Activated CD4-positive, alpha-beta T cell treated with anti-CD3 and anti-CD28 coated beads, Interleukin-2, amount 10 ng/mL, durations not matched to agents 24 days and 14 days (primary cell): ENCODE results near the gene SPOPL. TPM values are rescaled to one million over a fixed set of nuclear protein-coding genes. Genes with fewer than 3 reads are reported as not detected.

ENCODE experiments used
- DNase-seq: peaks from one replicate; pipeline ENCODE4 v3.0.0; 2022
- H3K27ac Mint-ChIP-seq: one replicate; pipeline ENCODE4 v1.8.0; 2022; ENCODE audit warnings: mild to moderate bottlenecking, mixed read lengths
- H3K27me3 Mint-ChIP-seq: one replicate; pipeline ENCODE4 v1.8.0; 2022; ENCODE audit warnings: mixed read lengths
- H3K36me3 Mint-ChIP-seq: one replicate; pipeline ENCODE4 v1.8.0; 2022; ENCODE audit warnings: low read depth, mild to moderate bottlenecking, mixed read lengths
- H3K4me1 Mint-ChIP-seq: one replicate; pipeline ENCODE4 v1.8.0; 2021; ENCODE audit warnings: mixed read lengths
- H3K4me3 Mint-ChIP-seq: one replicate; pipeline ENCODE4 v1.8.0; 2022; ENCODE audit warnings: mild to moderate bottlenecking, moderate library complexity, mixed read lengths
- H3K9me3 Mint-ChIP-seq: one replicate; pipeline ENCODE4 v1.8.0; 2021; ENCODE audit warnings: mixed read lengths
- intact Hi-C: fragments of 100-400 bp; cut with micrococcal nuclease; formaldehyde crosslinking; loops from one replicate; pipeline ENCODE4 v1.15.1; 2023
- total RNA-seq: library from RNA; stranded (reverse); gene quantifications from 2 replicates; pipeline ENCODE4 v1.2.3, GENCODE V29; 2022

Gene SPOPL
- total RNA-seq, 1 donor from 2014 or later, result 20.7 TPM

DNA sequence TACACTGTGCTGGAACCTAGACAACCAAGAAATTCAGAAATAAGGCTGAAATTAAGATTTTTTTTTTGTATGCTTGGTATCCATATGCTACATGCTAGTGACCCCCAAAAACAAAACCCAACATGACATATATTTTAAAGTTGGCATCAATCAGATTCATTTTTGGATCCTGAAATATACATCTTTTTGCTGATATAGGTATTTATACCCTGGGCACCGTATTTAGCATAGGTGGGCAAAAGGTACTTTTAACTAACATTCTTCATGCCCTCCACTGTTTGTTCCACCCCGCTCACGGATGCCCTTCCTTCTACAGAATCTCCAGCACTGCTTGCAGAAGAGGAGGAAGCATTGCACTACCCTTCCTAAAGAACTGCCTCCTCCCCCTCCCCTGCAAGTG, 52.6 kb downstream of the SPOPL start:
- no peak overlapping the region for H3K27ac Mint-ChIP-seq
- no peaks in the 10 kb centered on the region for H3K27me3 Mint-ChIP-seq
- no peak overlapping the region for H3K4me3 Mint-ChIP-seq
- no peaks in the 10 kb centered on the region for H3K9me3 Mint-ChIP-seq
- intact Hi-C loops, result no loop called here
- H3K36me3 Mint-ChIP-seq, result peaks cover 18% of the 10 kb centered on the region
- no peak for DNase-seq
- no peaks in the 10 kb centered on the region for H3K4me1 Mint-ChIP-seq

DNA sequence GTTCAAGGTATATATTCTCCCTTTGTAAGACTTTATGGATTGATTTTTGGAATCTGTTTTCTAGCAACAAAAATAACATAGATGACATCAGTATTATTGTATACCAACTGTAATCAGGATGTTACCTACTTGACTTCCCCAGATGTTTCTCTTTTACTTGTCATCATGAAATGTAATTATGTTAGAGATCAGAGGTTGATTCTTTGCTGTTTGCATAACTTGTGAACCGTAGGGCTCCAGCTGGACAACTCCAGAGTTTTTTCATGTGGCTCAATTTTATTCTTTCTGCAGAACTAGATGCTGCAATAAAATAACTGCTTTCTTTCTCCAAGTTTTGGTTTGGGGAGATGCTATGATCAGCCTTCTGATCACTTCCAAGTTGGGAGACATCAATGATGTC, 58.1 kb downstream of the SPOPL start:
- DNase-seq, result no peak
- Mint-ChIP-seq H3K9me3 (no peaks in the 10 kb centered on the region), H3K27ac (no peak overlapping the region), H3K4me3 (no peak overlapping the region), H3K4me1 (no peaks in the 10 kb centered on the region), H3K36me3 (peaks cover 16% of the 10 kb centered on the region), H3K27me3 (no peaks in the 10 kb centered on the region)
- intact Hi-C loops, result no loop called here

DNA sequence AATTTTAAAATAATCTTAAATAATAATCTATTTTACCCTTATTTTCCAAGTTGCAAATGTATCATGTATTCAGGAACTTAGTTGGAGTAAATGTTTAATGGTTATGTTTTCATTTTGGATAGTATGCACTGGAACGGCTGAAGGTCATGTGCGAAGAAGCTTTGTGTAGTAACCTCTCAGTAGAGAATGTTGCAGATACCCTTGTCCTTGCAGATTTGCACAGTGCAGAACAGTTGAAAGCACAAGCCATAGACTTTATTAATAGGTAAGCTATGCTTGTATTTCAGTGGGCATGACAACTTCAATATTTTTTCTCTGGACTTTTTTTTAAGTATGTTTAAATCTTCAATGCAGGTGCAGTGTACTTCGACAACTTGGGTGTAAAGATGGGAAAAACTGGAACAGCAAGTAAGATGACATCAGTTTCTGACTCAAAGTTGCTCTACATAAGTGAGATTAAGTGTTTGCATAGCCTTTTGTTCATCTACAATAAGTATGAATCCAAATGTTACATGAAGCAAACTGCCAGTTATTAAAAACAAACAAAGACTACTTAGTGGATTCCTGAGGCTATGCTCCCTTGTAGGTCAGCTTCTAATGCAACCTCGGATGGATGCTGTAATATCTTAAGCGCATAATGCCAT, 63.1 kb downstream of the SPOPL start:
- Mint-ChIP-seq H3K27me3 (no peaks in the 10 kb centered on the region), H3K9me3 (no peaks in the 10 kb centered on the region), H3K36me3 (peaks cover 19% of the 10 kb centered on the region), H3K27ac (no peak overlapping the region), H3K4me3 (no peak overlapping the region), H3K4me1 (no peaks in the 10 kb centered on the region)
- intact Hi-C loops, result no loop called here
- DNase-seq, result no peak

DNA sequence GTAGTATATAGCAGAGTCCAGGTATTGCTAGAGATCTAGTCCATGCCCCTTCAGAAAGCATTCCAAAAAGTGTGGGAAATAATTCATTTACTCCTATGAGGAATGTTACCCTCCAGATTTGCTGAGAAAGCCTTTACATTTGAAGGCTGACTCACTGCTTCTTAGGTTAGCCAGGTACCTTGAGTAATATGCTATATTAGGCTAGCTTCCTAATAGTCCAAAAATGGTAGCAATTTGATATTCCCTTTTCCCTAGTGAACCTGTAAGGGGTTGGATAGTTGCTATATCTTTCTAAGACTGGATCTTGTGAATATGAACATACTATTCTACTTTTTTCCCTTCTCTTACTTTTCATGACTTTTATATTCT, 63.6 kb downstream of the SPOPL start:
- no peaks in the 10 kb centered on the region for H3K4me1 Mint-ChIP-seq
- intact Hi-C loops, result no loop called here
- DNase-seq, result no peak
- H3K27me3 Mint-ChIP-seq, result no peaks in the 10 kb centered on the region
- no peak overlapping the region for H3K4me3 Mint-ChIP-seq
- no peaks in the 10 kb centered on the region for H3K9me3 Mint-ChIP-seq
- H3K27ac Mint-ChIP-seq, result no peak overlapping the region
- peaks cover 20% of the 10 kb centered on the region for H3K36me3 Mint-ChIP-seq

DNA sequence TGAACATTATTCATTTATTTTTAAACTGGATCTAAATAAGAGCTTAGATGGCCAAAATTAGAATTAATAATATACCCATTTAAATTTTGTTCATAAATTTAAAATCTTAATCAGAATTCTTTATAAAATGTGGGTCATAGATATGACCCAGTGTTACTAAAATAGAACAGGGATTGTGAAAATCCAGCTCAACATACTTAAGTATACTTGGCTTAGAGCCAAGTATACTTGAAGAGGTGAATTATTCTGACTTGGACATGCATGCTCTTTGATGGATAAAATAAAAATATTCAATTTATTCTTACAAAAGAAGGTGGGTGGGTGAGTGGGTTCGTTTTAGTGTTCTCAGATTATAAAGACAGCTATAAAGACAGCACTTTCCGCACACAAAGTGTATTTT, 70.7 kb downstream of the SPOPL start:
- H3K27me3 Mint-ChIP-seq, result no peaks in the 10 kb centered on the region
- peaks cover 24% of the 10 kb centered on the region for H3K36me3 Mint-ChIP-seq
- intact Hi-C loops, result no loop called here
- H3K4me3 Mint-ChIP-seq, result no peak overlapping the region
- H3K4me1 Mint-ChIP-seq, result no peaks in the 10 kb centered on the region
- H3K27ac Mint-ChIP-seq, result no peak overlapping the region
- DNase-seq, result no peak
- H3K9me3 Mint-ChIP-seq, result peaks cover 7% of the 10 kb centered on the region

DNA sequence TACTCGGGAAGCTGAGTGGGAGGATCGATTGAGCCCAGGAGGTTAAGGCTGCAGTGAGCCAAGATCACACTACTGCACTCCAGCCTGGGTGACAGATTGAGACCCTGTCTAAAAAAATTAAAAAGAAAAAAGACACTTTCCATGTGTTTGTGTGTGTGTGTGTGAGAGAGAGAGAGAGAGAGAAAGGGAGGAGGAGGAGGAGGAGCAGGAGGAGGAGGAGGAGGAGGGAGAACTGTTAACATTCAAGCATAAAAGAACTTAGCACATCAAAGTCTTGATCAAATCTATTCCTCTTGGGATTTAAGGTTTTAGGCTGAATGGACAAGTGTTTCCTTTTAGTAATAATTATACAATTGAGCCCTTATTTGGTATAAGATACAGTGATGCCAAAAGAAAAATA, 75.5 kb downstream of the SPOPL start:
- Mint-ChIP-seq H3K36me3 (peaks cover 18% of the 10 kb centered on the region), H3K4me3 (no peak overlapping the region), H3K4me1 (peaks cover 1% of the 10 kb centered on the region), H3K27me3 (no peaks in the 10 kb centered on the region), H3K9me3 (peaks cover 5% of the 10 kb centered on the region), H3K27ac (no peak overlapping the region)
- intact Hi-C loops, result no loop called here
- DNase-seq, result no peak

DNA sequence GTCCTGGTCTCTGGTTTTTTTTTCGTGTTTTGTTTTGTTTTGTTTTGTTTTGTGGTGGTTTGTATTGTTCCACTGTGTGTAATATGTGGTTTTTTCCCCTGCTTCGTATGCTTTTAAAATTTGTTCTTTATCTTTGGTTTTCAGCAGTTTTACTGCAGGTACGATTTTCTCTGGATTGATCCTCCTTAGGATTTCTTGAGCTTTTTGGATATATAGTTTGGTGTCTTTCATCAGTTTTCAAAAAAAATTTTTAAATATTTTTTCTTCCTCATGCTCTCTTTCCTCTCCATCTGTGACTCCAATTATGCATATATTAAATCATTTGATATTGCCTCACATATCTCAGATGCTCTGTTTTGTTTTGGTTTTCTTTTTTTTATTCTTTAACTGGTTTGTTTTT, 78.0 kb downstream of the SPOPL start:
- peaks cover 8% of the 10 kb centered on the region for H3K9me3 Mint-ChIP-seq
- H3K27ac Mint-ChIP-seq, result peak overlapping the region; percentile 40
- H3K27me3 Mint-ChIP-seq, result no peaks in the 10 kb centered on the region
- peaks cover 17% of the 10 kb centered on the region for H3K36me3 Mint-ChIP-seq
- intact Hi-C loops, result no loop called here
- H3K4me3 Mint-ChIP-seq, result no peak overlapping the region
- DNase-seq, result no peak
- H3K4me1 Mint-ChIP-seq, result peaks cover 1% of the 10 kb centered on the region

DNA sequence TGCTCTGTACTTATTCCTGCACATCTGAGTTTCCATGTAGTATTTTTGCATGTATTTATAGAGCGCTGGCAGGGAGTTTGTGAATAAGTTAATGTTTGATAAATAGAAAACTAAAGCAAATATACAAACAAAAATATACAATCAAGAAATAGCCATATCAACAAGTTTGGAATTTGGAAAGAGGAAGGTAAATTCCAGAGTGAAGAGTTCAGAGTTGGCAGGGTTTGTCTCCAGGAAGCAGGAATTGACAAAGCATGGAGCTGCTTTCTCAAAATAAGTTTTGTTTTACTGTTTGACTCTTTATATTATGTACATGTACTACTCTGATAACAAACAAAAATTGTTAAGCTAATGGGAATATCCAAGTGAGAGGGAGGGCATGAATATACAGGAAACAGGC, 80.3 kb downstream of the SPOPL start:
- intact Hi-C loops, result no loop called here
- Mint-ChIP-seq H3K4me1 (peaks cover 1% of the 10 kb centered on the region), H3K9me3 (peaks cover 4% of the 10 kb centered on the region), H3K4me3 (no peak overlapping the region), H3K27ac (no peak overlapping the region), H3K36me3 (peaks cover 10% of the 10 kb centered on the region), H3K27me3 (no peaks in the 10 kb centered on the region)
- no peak for DNase-seq

DNA sequence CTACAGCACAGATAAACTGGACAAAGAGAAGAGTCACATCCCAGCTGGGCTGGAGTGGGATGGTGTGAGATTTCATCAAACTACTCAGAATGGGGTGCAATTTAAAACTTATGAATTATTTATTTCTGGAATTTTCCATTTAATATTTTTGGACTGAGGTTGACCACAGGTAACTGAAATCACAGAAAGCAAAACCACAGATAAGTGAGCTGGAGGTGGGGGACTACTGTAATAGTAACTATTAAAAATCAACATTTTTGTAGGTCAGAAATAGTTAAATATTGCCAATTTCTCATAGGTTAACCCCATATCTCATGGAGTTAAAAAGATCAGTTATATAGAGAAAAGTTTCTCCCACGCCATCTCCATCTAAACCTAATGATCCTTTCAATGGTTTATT, 88.1 kb downstream of the SPOPL start:
- Mint-ChIP-seq H3K4me1 (no peaks in the 10 kb centered on the region), H3K27ac (no peak overlapping the region)
- intact Hi-C loops, result no loop called here

DNA sequence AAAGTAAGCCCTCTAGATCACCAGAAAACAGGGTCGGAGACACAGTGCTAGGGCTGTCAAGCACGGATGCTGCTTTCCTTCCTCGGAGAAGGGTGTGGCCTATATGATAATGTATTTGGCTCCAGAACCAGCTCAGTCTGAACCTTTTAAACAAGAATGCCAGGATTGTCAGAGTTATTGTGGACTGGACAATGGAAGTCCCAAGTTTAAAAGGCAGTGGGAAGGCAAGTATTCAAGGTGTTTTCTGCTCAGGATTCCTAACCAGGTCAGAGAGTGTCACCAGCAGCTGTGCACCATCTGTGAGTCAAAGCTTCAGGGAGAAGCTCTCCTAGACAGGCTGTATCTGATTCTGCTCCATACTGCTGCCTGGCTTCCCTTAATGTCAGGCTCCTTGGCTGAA, 94.8 kb downstream of the SPOPL start:
- Mint-ChIP-seq H3K27ac (no peak overlapping the region), H3K4me1 (no peaks in the 10 kb centered on the region), H3K27me3 (no peaks in the 10 kb centered on the region), H3K36me3 (peaks cover 3% of the 10 kb centered on the region), H3K4me3 (no peak overlapping the region), H3K9me3 (no peaks in the 10 kb centered on the region)
- intact Hi-C loops, result no loop called here
- DNase-seq, result no peak

More for the DNA sequence above, 88.1 kb downstream of the SPOPL start:
- H3K36me3 Mint-ChIP-seq, result peaks cover 3% of the 10 kb centered on the region
- H3K9me3 Mint-ChIP-seq, result no peaks in the 10 kb centered on the region
- H3K27me3 Mint-ChIP-seq, result no peaks in the 10 kb centered on the region
- H3K4me3 Mint-ChIP-seq, result no peak overlapping the region
- no peak for DNase-seq

DNA sequence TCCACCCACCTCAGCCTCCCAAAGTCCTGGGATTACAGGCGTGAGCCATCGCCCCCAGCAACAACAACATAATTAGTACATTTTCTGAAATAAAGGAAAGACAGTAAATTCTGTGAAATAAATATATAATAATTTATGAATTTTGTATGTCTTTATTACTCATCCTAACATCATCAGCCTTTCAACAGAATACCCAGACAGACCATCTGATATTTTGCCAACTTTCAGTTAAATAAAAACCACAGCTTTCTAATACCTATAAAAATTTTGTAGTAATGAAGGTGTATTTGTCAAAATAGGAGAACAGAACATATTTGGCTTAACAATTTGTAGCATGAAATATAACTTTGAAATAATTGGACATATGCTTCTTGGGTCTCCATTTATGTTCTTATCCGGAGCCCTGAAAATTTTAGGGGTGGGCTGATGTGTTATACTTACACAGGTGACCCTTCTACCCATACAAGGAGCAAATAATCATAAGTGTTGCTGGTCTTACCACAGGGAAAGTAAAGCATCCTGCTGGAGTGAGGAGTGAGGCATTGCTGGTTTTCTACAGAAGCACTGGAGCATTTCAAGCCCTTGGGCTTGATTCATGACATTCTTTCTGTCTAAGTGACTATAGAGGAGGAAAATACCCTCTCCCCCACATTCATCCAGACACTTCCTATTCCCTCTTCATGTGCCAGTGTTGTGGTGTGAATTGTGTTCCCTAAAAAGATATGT, 99.3 kb downstream of the SPOPL start:
- Mint-ChIP-seq H3K9me3 (no peaks in the 10 kb centered on the region), H3K27me3 (no peaks in the 10 kb centered on the region), H3K4me1 (no peaks in the 10 kb centered on the region), H3K36me3 (no peaks in the 10 kb centered on the region), H3K27ac (no peak overlapping the region), H3K4me3 (no peak overlapping the region)
- intact Hi-C loops, result no loop called here
- no peak for DNase-seq

DNA sequence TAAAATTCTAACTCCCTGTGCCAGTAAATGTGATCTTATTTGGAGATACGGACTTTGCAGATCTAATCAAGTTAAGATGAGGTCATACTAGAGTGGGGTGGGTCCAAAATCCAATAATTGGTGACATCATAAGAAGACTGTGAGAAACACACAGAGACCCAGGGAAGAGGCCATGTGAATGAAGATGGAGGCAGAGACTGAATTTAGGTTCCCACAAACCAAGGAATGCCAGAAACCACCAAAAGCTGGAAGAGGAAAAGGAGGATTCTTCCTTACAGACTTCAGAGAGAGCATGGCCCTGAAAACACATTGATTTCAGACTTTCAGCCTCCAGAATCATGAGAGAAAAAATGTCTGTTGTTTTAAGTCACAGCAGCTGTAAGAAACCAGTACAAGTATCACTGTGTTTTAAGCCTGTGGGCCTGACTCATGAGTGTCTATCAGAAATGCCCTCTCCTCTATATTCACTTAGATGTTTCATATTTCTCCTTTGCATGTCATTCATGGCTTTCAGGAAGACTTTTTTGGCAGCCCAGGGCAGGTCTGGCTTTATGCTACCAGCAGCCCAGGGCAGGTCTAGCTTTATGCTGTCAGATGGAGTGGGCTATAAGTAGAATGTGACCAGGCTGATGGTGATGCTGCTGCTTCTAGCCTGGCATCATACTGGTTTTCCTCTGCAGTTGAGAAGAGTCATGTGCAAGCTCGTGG, 100.0 kb downstream of the SPOPL start:
- intact Hi-C loops, result no loop called here
- Mint-ChIP-seq H3K4me1 (no peaks in the 10 kb centered on the region), H3K36me3 (no peaks in the 10 kb centered on the region), H3K27ac (no peak overlapping the region), H3K9me3 (no peaks in the 10 kb centered on the region), H3K4me3 (no peak overlapping the region), H3K27me3 (no peaks in the 10 kb centered on the region)
- DNase-seq, result no peak

DNA sequence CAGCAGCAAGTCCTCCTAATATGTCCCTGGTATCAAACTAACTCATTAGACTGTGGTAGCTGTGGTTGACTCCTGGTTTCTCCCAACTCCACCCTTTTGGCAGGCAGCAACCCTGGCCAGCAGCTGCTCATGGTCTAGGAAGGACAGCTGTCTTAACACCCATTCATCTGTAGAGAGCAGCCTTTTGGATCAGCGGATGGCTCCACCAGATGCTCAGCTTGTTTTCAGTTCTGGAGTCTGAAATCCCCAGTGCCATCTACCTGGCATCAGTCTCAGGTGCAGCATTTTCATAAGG, 100.5 kb downstream of the SPOPL start:
- Mint-ChIP-seq H3K9me3 (no peaks in the 10 kb centered on the region), H3K36me3 (no peaks in the 10 kb centered on the region), H3K27me3 (no peaks in the 10 kb centered on the region), H3K27ac (no peak overlapping the region), H3K4me3 (no peak overlapping the region), H3K4me1 (no peaks in the 10 kb centered on the region)
- intact Hi-C loops, result no loop called here
- no peak for DNase-seq

DNA sequence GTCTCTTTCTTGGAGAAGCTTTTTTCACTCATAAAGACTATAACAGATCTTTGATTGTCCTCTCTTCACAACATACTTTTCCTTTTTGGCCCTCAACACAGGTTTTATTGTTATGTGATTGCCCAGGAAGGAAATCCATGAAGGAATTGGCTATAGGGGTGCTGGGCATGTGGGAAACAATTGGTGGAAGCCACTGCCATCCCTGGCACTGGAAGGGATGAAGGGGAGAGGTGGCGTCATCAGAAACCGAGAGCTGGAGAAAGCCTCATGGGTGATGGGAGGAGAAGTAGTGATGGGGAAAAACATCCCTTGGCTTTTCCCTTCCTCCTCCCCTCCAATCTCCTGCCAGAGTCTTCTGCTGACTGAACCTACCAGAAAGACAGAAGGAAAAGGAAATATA, 106.2 kb downstream of the SPOPL start:
- no peaks in the 10 kb centered on the region for H3K4me1 Mint-ChIP-seq
- H3K4me3 Mint-ChIP-seq, result no peak overlapping the region
- H3K27me3 Mint-ChIP-seq, result no peaks in the 10 kb centered on the region
- intact Hi-C loops, result no loop called here
- peak; percentile 22 for DNase-seq
- no peak overlapping the region for H3K27ac Mint-ChIP-seq
- no peaks in the 10 kb centered on the region for H3K36me3 Mint-ChIP-seq
- no peaks in the 10 kb centered on the region for H3K9me3 Mint-ChIP-seq
